Measurements from ENCODE around the gene NHERF2.

NHERF2 gene

DNA sequence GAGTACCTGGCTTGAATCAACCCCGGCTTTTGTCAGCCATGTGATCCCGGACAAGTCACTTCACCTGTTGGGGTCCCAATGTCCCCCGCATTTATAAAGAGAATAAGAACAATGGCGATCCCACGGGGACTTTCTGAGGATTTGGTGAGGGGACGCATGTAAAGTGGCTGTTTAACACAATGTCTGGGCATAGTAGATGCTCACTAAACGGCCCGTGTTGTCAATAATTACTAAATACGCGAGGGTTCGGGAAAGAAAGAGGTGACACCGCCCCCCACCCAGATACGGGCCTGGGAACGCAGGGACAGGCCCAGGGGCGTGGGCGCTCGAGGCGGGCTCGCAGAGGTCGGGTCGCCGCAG lies 35.1 kb upstream of the NHERF2 start:
- TF ChIP-seq, protein P1, sequence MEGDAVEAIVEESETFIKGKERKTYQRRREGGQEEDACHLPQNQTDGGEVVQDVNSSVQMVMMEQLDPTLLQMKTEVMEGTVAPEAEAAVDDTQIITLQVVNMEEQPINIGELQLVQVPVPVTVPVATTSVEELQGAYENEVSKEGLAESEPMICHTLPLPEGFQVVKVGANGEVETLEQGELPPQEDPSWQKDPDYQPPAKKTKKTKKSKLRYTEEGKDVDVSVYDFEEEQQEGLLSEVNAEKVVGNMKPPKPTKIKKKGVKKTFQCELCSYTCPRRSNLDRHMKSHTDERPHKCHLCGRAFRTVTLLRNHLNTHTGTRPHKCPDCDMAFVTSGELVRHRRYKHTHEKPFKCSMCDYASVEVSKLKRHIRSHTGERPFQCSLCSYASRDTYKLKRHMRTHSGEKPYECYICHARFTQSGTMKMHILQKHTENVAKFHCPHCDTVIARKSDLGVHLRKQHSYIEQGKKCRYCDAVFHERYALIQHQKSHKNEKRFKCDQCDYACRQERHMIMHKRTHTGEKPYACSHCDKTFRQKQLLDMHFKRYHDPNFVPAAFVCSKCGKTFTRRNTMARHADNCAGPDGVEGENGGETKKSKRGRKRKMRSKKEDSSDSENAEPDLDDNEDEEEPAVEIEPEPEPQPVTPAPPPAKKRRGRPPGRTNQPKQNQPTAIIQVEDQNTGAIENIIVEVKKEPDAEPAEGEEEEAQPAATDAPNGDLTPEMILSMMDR (IDR thresholded peaks at IDR 0.05; ENCODE audit: low read depth, low read length) = no peak
- H3K4me3 ChIP-seq (replicated peaks in 1 of 2; ENCODE audit: low read depth in 2 of 2, low read length in 2 of 2) = peak overlapping the region in 1 of 2 donors; percentile 38
- DNase-seq (ENCODE audit: low read depth in 2 of 2) = no peak

DNA sequence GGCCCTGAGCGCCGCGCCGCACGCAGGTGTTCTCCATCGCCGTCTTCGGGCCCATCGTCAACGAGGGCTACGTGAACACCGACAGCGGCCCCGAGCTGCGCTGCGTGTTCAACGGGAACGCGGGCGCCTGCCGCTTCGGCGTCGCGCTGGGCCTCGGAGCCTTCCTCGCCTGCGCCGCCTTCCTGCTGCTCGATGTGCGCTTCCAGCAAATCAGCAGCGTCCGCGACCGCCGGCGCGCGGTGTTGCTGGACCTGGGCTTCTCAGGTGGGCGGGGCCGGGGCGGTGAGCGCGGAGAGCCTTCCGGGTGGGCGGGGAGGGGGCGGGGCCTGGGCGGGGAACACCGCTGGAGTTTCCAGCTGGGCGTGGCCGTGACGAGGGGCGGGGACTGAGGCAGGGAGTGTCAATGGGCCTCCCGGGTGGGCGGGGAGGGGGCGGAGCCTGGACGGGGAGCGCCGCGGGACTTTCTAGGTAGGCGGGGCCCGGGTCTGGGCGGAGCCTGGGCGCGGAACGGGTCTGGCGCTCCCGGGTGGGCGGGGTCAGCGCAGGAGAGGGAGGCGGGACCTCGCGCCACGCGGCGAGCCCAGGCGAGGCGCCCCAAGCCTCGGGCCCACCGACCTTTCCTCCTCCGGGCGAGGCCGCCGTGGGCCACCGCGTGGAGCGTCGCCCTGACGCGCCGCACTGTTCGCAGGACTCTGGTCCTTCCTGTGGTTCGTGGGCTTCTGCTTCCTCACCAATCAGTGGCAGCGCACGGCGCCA lies 34.6 kb upstream of the NHERF2 start:
- TF ChIP-seq, protein P1 (IDR thresholded peaks at IDR 0.05; ENCODE audit: low read depth, low read length) = no peak
- DNase-seq (ENCODE audit: low read depth in 2 of 2) = peak; percentile 93 to 94
- peak overlapping the region in 1 of 2 donors; percentile 38 for H3K4me3 ChIP-seq (replicated peaks in 1 of 2; ENCODE audit: low read depth in 2 of 2, low read length in 2 of 2)

DNA sequence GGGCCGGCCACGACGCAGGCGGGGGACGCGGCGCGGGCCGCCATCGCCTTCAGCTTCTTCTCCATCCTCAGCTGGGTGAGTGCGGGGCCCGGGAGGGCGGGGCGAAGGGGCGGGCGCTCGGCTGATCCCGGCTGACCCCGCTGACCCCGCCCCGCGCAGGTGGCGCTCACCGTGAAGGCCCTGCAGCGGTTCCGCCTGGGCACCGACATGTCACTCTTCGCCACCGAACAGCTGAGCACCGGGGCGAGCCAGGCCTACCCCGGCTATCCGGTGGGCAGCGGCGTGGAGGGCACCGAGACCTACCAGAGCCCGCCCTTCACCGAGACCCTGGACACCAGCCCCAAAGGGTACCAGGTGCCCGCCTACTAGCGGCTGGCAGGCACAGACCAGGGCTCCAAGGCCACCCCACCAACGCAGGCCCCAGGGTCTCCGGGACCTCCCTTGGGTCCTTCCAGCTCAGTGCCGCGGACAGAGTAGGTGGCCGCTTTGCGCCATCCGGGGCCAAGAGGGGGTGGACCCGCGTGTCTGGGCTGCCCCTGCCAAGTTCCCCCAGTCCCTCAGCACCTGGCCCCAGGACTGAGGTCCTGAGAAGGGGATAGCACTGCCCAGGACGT lies 33.9 kb upstream of the NHERF2 start:
- no peak overlapping the region for H3K4me3 ChIP-seq (replicated peaks in 1 of 2; ENCODE audit: low read depth in 2 of 2, low read length in 2 of 2)
- DNase-seq (ENCODE audit: low read depth in 2 of 2) = no peak
- TF ChIP-seq, protein P1 (IDR thresholded peaks at IDR 0.05; ENCODE audit: low read depth, low read length) = no peak

DNA sequence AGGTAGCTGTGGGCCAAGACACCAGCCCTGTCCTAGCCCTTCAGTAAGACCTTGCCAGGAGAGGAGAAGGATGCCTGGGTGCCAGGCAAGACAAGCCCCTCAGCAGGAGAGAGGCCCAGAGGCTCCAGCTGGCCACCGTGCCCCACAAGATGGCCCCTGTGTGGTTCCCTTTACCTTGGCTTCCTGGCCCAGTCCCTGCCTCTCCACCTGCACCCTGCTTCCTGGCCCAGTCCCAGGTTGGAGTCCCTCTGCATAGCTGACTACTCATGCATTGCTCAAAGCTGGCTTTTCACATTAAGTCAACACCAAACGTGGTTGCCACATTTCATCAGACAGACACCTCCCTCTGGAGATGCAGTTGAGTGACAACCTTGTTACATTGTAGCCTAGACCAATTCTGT lies 33.0 kb upstream of the NHERF2 start:
- DNase-seq (ENCODE audit: low read depth in 2 of 2) = peak in 1 of 2 donors; percentile 59
- no peak overlapping the region for H3K4me3 ChIP-seq (replicated peaks in 1 of 2; ENCODE audit: low read depth in 2 of 2, low read length in 2 of 2)
- TF ChIP-seq, protein P1 (IDR thresholded peaks at IDR 0.05; ENCODE audit: low read depth, low read length) = no peak

DNA sequence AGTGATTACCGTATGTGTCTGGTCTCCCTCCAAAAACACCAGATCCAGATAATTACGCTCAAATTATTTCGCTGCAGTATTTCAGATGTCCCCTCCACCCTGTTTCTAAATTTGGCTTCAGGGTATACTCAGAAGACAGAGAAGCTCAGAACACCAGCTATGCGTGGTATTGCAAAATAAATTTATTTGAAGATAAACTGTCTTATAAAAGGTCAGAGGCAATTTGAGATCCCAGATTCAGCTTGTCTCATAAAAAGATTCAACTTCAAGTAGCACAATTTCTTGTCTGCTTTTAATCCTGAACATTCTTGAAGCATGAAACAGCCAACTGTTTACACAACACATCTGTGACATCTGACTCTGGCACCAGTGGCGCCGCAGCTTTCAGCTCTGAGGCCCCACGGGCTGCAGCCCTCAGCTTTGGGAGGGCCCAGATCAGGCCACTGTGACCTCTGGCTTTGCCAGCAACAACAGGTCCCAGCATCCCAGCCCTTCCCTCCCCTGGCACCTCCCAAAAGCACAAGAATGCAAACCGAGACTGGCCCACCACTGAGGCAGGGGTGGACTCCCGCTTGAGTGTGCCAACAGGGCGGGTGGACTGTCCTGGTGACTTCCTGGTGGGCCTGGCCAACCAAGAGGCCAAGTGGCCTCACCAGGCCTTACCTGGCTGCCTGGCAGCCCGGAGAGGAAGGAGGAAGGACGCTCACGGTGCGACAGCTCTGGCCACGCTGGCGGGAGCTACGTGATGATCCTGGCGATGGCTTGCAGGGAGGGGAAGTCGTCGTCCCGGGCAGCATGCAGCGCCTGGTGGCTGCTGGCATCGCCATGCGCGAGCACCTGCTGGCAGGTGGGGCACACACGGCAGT lies 29.0 kb upstream of the NHERF2 start:
- TF ChIP-seq, protein P1 (IDR thresholded peaks at IDR 0.05; ENCODE audit: low read depth, low read length) = no peak
- no peak overlapping the region for H3K4me3 ChIP-seq (replicated peaks in 1 of 2; ENCODE audit: low read depth in 2 of 2, low read length in 2 of 2)
- DNase-seq (ENCODE audit: low read depth in 2 of 2) = peak; percentile 40 to 45

DNA sequence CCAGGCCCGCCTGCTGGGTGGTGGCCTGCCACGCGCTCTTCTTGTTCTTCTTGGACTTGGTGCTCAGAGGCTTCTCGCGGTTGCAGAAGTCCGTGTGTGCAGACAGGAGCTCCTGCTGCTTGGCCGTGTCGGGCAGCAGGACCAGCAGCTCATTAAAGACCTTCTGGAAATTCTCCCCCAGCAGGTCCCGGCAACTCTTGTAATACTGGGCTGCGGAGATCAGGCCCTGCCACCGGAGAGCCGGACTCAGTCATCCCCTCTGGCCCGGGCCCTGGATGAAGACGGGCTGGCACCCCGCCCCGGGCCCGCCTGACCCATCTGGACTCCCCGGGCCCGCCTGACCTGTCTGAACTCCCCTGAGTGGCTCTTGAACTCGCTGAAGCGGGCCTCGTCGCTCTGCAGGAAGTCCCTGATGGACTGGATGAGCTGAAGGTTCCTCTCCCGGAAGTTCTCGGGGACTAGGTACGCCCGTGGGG lies 28.3 kb upstream of the NHERF2 start:
- TF ChIP-seq, protein P1 (IDR thresholded peaks at IDR 0.05; ENCODE audit: low read depth, low read length) = no peak
- no peak overlapping the region for H3K4me3 ChIP-seq (replicated peaks in 1 of 2; ENCODE audit: low read depth in 2 of 2, low read length in 2 of 2)
- DNase-seq (ENCODE audit: low read depth in 2 of 2) = no peak
